ENCODE results near the gene TXNL1.

TXNL1 gene

GRCh38 chr18:56556907-56557306 lies 81.5 kb downstream of the TXNL1 start:
- Histone ChIP-seq H3K27ac (replicated peaks) (no peak overlapping the region), H3K27me3 (ENCODE audit: insufficient read depth, poor library complexity, severe bottlenecking) (no peaks in the 10 kb centered on the region), H3K4me3 (replicated peaks; ENCODE audit: insufficient read depth, low read length) (no peak overlapping the region)
- no peak for DNase-seq (ENCODE audit: low read depth in 1 of 2, low spot score in 1 of 2)
- TF ChIP-seq SPI1 (IDR thresholded peaks at IDR 0.05; ENCODE audit: borderline replicate concordance, low read depth) = no peak
- no peak for TF ChIP-seq POLR2AphosphoS5 (IDR thresholded peaks at IDR 0.05; ENCODE audit: low read depth)
- no peak for TF ChIP-seq REST (IDR thresholded peaks at IDR 0.05; ENCODE audit: insufficient replicate concordance, low read depth)
- TF ChIP-seq GABPA (IDR thresholded peaks at IDR 0.05; ENCODE audit: low read depth) = no peak
- no peak for TF ChIP-seq CTCF (IDR thresholded peaks at IDR 0.05; ENCODE audit: insufficient read depth, low read length)

- DNase-seq (ENCODE audit: low read depth in 1 of 2, low spot score in 1 of 2) = no peak
- Histone ChIP-seq H3K27ac (replicated peaks) (no peak overlapping the region), H3K4me3 (replicated peaks; ENCODE audit: insufficient read depth, low read length) (no peak overlapping the region), H3K27me3 (ENCODE audit: insufficient read depth, poor library complexity, severe bottlenecking) (no peaks in the 10 kb centered on the region)
- TF ChIP-seq REST (IDR thresholded peaks at IDR 0.05; ENCODE audit: insufficient replicate concordance, low read depth) (no peak), POLR2AphosphoS5 (IDR thresholded peaks at IDR 0.05; ENCODE audit: low read depth) (no peak), GABPA (IDR thresholded peaks at IDR 0.05; ENCODE audit: low read depth) (no peak), SPI1 (IDR thresholded peaks at IDR 0.05; ENCODE audit: borderline replicate concordance, low read depth) (no peak), CTCF (IDR thresholded peaks at IDR 0.05; ENCODE audit: insufficient read depth, low read length) (no peak)
Measured at GRCh38 chr18:56550121-56550520, 88.3 kb downstream of the TXNL1 start.

Data from HL-60 (cell line).